AG04449 (cell line): ENCODE data around the gene FAM227B.
A peak's percentile ranks its signal among the peaks of the same experiment; 100 is the strongest.
"Not testable (repeated sequence)": the region's sequence is repeated elsewhere in the genome, so short reads cannot be mapped to it uniquely, and the experiment has no call there.

Source experiments
- CTCF ChIA-PET: fragments of 350-600 bp; formaldehyde crosslinking; extraction: SDS; loops from one replicate; lab custom pipeline; 2021; ENCODE audit warnings: antibody characterized with exemption; lab: Yijun Ruan, JAX
- POLR2A ChIA-PET: fragments of 400-600, 350-600 bp; formaldehyde crosslinking; extraction: SDS; loops from one replicate; lab custom pipeline; 2020; ENCODE audit warnings: antibody characterized with exemption, inconsistent platforms; lab: Yijun Ruan, JAX
- DNase-seq: peaks from one replicate; pipeline ENCODE4 v3.0.0-alpha.2; 2010; ENCODE audit warnings: low read depth, low spot score
- H3K4me3 ChIP-seq: 2 replicates; pipeline ENCODE4 v1.5.1; 2011; ENCODE audit warnings: low read depth, mild to moderate bottlenecking, control low read depth, low read length
- TF ChIP-seq, protein P1 (sequence below): IDR thresholded peaks from one replicate; pipeline ENCODE4 v1.5.1; 2011; ENCODE audit warnings: mild to moderate bottlenecking, moderate library complexity, low read length, control low read depth, inconsistent platforms; ENCODE audit not compliant: insufficient read depth; ENCODE audit errors: missing control alignments

The FAM227B gene

DNA sequence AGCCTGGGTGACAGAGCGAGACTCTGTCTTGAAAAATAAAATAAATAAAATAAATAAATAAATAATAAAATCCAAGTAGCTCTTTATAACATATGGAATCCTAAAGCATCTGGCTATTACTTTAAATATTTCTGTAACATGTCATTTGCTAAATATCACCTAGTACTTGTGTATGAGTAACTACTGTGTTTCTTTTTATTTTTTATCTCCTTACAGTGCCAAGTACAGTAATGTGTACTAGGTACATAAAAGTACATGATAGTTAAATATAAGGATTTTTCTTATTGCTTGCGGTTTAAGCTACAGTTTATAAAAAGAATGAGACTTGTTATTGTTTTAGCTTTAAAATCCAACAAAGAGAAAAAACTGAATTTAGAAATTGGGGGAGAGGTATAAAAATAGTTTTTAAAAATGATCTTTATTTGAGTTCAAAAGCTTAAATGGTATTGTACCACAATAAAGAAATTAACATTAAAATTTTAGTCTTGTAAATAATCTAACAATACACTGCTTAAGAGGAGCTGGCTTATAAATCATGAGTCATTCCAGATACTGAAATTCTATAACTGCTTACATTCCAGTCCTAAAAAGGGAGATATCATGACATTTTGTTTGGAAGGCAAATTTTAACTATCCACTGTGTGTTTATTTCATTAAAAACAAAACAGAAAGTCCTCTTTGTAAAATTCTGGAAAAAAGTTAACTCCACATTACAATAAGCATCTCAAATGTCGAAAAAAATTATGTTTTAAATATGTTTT lies 124.4 kb downstream of the FAM227B start:
- TF ChIP-seq, protein P1, sequence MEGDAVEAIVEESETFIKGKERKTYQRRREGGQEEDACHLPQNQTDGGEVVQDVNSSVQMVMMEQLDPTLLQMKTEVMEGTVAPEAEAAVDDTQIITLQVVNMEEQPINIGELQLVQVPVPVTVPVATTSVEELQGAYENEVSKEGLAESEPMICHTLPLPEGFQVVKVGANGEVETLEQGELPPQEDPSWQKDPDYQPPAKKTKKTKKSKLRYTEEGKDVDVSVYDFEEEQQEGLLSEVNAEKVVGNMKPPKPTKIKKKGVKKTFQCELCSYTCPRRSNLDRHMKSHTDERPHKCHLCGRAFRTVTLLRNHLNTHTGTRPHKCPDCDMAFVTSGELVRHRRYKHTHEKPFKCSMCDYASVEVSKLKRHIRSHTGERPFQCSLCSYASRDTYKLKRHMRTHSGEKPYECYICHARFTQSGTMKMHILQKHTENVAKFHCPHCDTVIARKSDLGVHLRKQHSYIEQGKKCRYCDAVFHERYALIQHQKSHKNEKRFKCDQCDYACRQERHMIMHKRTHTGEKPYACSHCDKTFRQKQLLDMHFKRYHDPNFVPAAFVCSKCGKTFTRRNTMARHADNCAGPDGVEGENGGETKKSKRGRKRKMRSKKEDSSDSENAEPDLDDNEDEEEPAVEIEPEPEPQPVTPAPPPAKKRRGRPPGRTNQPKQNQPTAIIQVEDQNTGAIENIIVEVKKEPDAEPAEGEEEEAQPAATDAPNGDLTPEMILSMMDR: no peak
- CTCF ChIA-PET: no interaction called here
- POLR2A ChIA-PET: no interaction called here
- DNase-seq: no peak
- no peak overlapping the region for H3K4me3 ChIP-seq

DNA sequence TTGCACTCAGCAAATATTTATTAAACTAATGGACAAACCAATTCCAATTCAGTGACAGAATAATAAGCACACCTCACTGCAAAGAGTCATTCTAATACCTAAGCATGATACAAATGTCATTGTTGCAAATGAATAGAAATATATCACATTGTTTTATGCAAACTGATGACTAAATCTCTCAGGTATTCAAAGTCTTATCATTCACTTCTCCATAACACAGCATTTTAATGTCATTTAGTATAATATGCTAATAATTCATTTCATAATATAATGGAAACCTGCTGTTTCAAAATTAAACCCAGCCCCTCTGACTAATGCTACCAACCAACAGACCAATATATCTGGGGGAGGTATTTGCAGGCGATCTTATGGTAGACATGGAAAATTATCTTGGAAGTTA lies 125.8 kb downstream of the FAM227B start:
- DNase-seq: no peak
- TF ChIP-seq, protein P1: no peak
- POLR2A ChIA-PET: no interaction called here
- no peak overlapping the region for H3K4me3 ChIP-seq
- CTCF ChIA-PET: no interaction called here

DNA sequence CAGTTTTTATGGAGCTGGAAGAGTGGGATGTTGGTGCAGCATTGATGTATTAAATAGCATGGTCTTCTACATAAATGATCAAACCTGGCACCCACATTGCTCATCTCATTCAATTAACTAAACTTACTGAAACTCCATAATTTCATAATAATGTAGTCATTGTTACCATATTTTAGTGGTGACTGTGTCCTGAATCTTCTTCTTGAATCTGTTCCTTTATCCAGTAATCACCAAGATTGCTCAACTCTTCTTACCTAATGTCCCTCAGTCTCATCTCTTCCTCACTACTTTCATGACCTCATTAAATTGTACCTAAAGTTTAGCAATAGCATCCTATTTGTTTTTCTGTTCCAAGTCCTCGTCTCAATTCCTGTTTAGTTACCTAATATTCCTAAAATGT lies 127.8 kb downstream of the FAM227B start:
- DNase-seq: peak; percentile 65
- CTCF ChIA-PET: no interaction called here
- POLR2A ChIA-PET: no interaction called here
- TF ChIP-seq, protein P1: no peak
- H3K4me3 ChIP-seq: no peak overlapping the region

DNA sequence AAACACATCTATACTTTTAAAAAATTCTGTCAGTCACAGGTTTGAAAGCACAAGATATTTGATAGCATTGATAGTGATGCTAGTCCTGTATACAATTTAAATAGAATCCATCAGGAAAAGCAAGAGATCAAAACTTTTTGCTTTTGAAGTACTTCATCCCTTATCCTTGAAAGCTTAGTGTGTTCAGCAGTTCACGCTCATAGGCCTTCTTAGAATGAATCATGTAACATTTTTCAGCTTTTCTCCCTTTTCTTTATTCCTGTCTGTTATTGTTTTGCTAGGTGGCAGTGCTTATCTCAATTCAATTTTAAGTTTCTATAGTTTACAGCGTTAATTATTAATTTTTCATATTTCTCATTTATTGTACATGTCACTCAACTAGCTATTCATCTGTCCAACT lies 128.5 kb downstream of the FAM227B start:
- POLR2A ChIA-PET: no interaction called here
- CTCF ChIA-PET: no interaction called here
- DNase-seq: no peak
- TF ChIP-seq, protein P1: no peak
- no peak overlapping the region for H3K4me3 ChIP-seq

DNA sequence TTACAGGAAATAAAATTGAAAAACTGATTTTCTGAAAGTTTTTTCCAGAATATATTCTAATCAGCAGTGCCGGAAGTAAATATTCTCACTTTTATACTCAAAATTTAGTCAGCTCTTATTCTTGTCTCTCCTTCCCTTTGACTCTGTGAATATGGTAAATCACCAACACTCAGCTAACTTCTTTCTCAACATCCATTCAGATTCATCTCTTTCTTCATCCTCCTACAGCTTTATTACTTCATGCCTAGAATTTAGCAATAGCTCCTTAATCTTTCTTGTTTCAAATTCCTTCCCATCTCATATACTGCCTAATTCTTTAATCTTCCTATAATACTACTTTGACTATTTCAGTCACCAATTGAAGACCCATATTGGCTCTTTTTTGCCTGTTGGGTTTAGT lies 129.7 kb downstream of the FAM227B start:
- POLR2A ChIA-PET: no interaction called here
- no peak for DNase-seq
- CTCF ChIA-PET: no interaction called here
- TF ChIP-seq, protein P1: no peak
- H3K4me3 ChIP-seq: no peak overlapping the region

DNA sequence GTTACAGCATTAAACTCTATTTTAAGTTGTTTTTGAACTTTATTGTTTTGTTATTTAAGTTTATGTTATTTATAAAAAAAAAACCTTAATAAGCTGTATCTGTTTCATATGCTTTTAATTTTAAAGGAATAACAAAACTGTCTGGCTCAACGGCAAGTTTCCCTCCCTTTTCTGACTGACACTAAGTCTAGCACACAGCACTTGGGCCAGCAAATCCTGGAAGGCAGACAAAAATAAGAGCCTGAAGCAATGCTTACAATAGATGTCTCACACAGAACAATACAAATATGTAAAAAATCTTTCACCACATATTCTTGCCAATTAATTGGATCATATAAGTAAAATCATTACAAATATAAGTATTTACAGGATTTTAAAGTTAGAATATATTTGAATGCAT lies 135.2 kb downstream of the FAM227B start:
- POLR2A ChIA-PET, H3K4me3 ChIP-seq, DNase-seq, CTCF ChIA-PET: not testable (repeated sequence)

DNA sequence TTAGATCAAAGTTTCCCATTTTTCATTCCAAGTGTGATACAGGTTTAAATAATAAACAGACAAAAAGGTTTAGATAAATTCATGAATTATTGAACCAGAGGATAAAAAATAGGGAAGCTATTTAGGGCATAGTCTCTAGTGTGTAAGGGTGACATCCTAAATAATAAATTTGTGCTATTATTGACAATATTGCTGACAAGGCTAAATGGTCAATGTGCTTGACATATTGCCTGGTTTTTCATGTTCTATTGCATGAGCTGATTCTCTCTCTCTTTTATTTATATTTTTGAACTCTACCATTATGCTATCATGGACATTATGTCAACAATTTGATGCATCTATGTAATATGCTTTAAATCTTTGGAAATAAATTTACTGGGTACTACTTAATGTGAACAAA lies 141.6 kb downstream of the FAM227B start:
- POLR2A ChIA-PET, CTCF ChIA-PET, DNase-seq, H3K4me3 ChIP-seq: not testable (repeated sequence)

DNA sequence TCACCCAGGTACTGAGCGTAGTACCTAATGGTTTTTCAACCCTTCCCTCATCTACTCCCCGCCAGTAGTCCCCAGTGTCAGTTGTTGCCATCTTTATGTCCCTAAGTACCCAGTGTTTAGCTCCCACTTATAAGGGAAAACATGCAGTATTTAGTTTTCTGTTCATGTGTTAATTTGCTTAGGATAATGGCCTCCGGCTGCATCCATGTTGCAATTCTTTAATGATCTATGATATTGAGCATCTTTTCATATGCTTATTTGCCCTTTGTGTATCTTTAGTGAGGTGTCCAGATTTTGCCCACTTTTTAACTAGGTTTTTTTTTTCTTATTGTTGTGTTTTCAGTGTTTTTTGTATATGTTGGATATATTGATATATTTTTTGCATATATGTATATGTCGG lies 142.6 kb downstream of the FAM227B start:
- DNase-seq, H3K4me3 ChIP-seq, CTCF ChIA-PET, POLR2A ChIA-PET: not testable (repeated sequence)
